WTC11 (cell line): ENCODE results near the gene B4GALT6. TPM values are rescaled to one million over a fixed set of nuclear protein-coding genes. Genes with fewer than 3 reads are reported as not detected.

Source experiments
- ATF1 ChIP-seq: sonication (generic); formaldehyde crosslinking; IDR thresholded peaks from 2 replicates; pipeline ENCODE4 v1.8.1; 2023; ENCODE audit warnings: mild to moderate bottlenecking, moderate library complexity, missing genetic modification reagents
- CREM ChIP-seq: sonication (generic); formaldehyde crosslinking; IDR thresholded peaks from 2 replicates; pipeline ENCODE4 v1.8.1; 2022; ENCODE audit warnings: mild to moderate bottlenecking, missing genetic modification reagents, moderate library complexity
- EMX1 ChIP-seq: fragments of 250-450 bp; sonication (Bioruptor Pico); IDR thresholded peaks from 2 replicates; pipeline ENCODE4 v1.8.0; 2021; ENCODE audit warnings: mild to moderate bottlenecking
- GABPB1 ChIP-seq: sonication (generic); formaldehyde crosslinking; IDR thresholded peaks from 2 replicates; pipeline ENCODE4 v1.8.1; 2023; ENCODE audit warnings: mild to moderate bottlenecking, missing genetic modification reagents
- HMGA2 ChIP-seq: fragments of 250-450 bp; sonication (Bioruptor Pico); IDR thresholded peaks from 2 replicates; pipeline ENCODE4 v1.4.0; 2021; ENCODE audit warnings: mild to moderate bottlenecking, moderate library complexity
- JAZF1 ChIP-seq: fragments of 250-450 bp; sonication (Bioruptor Pico); IDR thresholded peaks from 2 replicates; pipeline ENCODE4 v1.9.0; 2021; ENCODE audit warnings: moderate library complexity, mild to moderate bottlenecking, inconsistent platforms
- KAT7 ChIP-seq: sonication (generic); formaldehyde crosslinking; IDR thresholded peaks from 2 replicates; pipeline ENCODE4 v1.8.1; 2023; ENCODE audit warnings: missing genetic modification reagents, mild to moderate bottlenecking, borderline replicate concordance
- MYBL2 ChIP-seq: sonication (generic); formaldehyde crosslinking; IDR thresholded peaks from 2 replicates; pipeline ENCODE4 v1.8.1; 2023; ENCODE audit warnings: mild to moderate bottlenecking, moderate library complexity, missing genetic modification reagents
- NFE2L1 ChIP-seq: sonication (generic); formaldehyde crosslinking; IDR thresholded peaks from 2 replicates; pipeline ENCODE4 v1.8.1; 2023; ENCODE audit warnings: missing genetic modification reagents
- OVOL2 ChIP-seq: fragments of 250-450 bp; sonication (Bioruptor Pico); IDR thresholded peaks from 2 replicates; pipeline ENCODE4 v1.9.0; 2021; ENCODE audit warnings: mild to moderate bottlenecking, borderline replicate concordance
- SMAD3 ChIP-seq: sonication (generic); formaldehyde crosslinking; IDR thresholded peaks from 2 replicates; pipeline ENCODE4 v1.8.0; 2022; ENCODE audit warnings: missing genetic modification reagents, mild to moderate bottlenecking, borderline replicate concordance
- ZNF138 ChIP-seq: sonication (generic); formaldehyde crosslinking; conservative IDR thresholded peaks from 2 replicates; pipeline ENCODE4 v1.8.1; 2022; ENCODE audit warnings: mild to moderate bottlenecking, moderate library complexity, missing genetic modification reagents
- ZNF317 ChIP-seq: sonication (generic); formaldehyde crosslinking; IDR thresholded peaks from 2 replicates; pipeline ENCODE4 v1.8.1; 2023; ENCODE audit warnings: low read depth, mild to moderate bottlenecking, moderate library complexity, missing genetic modification reagents, borderline replicate concordance
- ZNF423 ChIP-seq: fragments of 250-450 bp; sonication (Bioruptor Pico); IDR thresholded peaks from 2 replicates; pipeline ENCODE4 v2.1.2; 2022; ENCODE audit warnings: mild to moderate bottlenecking, moderate library complexity
- total RNA-seq: library from RNA; stranded (reverse); gene quantifications from 3 replicates; pipeline ENCODE4 v1.2.3, GENCODE V29; 2021
- TF ChIP-seq, protein P1 (sequence below): sonication (generic); formaldehyde crosslinking; IDR thresholded peaks from 2 replicates; pipeline ENCODE4 v1.8.0; 2023; ENCODE audit warnings: missing genetic modification reagents, mild to moderate bottlenecking, borderline replicate concordance
- TF ChIP-seq, protein P2 (sequence below): sonication (generic); formaldehyde crosslinking; IDR thresholded peaks from 2 replicates; pipeline ENCODE4 v1.8.1; 2023; ENCODE audit warnings: mild to moderate bottlenecking, missing genetic modification reagents, borderline replicate concordance
- TF ChIP-seq, protein P3 (sequence below): sonication (generic); formaldehyde crosslinking; IDR thresholded peaks from 2 replicates; pipeline ENCODE4 v1.8.1; 2023; ENCODE audit warnings: mild to moderate bottlenecking, missing genetic modification reagents
- TF ChIP-seq, protein P4 (sequence below): fragments of 200-600 bp; IDR thresholded peaks from 2 replicates; pipeline ENCODE4 v1.8.0; 2022; ENCODE audit warnings: antibody characterized with exemption
- TF ChIP-seq, protein P5 (sequence below): sonication (generic); formaldehyde crosslinking; IDR thresholded peaks from 2 replicates; pipeline ENCODE4 v1.8.1; 2023; ENCODE audit warnings: mild to moderate bottlenecking, moderate library complexity, missing genetic modification reagents
- TF ChIP-seq, protein P6 (sequence below): sonication (generic); formaldehyde crosslinking; IDR thresholded peaks from 2 replicates; pipeline ENCODE4 v1.8.0; 2023; ENCODE audit warnings: missing genetic modification reagents
- TF ChIP-seq, protein P7 (sequence below): fragments of 250-450 bp; sonication (Bioruptor Pico); IDR thresholded peaks from 2 replicates; pipeline ENCODE4 v1.8.0; 2021; ENCODE audit warnings: mild to moderate bottlenecking

Gene B4GALT6
- total RNA-seq, 1 experiment from 2014 or later, result 50.6 TPM

DNA sequence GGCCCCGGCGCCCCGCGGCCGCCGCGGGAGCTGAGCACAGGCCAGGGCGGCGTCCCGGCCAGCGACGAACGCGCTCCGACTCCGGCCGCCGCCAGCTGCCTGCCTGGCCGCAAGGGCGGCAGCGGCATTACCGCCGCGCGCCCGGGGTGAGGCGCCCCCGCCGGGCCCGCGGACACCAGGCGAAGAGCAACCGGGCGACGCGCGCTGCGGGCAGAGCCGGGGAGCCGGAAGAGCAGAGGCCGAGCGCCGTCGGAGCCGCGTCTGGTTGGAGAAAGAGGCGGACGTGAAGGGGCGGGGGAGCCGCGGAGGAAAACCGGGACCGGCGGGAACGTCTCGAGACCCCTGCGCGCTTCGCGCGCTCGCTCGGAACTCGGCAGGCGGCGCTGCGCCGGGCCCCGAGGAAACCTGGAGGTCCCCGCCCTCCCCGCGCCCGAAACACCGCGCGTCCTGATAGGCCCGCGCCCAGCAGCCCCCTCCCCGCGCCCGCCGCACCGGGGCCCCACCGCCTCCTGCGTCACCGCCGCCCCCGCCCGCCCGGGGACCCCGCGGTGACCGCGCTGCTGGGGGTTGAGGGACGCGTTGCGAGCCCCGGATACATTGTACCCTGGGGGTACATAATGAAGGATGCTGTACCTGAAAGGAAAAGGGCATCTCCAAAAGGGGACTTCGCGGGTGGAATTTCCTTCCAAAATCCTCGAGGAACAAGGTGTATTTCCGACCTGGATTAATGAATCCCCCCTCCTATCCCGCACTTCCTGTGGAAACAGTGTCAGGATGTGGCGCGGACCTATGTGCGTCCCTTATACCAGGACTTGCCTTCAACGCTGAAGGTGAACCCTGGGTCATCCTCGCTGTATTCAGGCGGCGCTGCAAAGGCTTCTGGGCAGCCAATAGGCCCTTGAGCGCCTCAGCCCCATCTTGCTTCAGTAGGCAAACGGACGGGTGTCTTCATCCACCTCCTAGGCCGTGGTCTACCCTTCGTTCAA, 1.0 kb upstream of the B4GALT6 start (continued):
- TF ChIP-seq, protein P1, sequence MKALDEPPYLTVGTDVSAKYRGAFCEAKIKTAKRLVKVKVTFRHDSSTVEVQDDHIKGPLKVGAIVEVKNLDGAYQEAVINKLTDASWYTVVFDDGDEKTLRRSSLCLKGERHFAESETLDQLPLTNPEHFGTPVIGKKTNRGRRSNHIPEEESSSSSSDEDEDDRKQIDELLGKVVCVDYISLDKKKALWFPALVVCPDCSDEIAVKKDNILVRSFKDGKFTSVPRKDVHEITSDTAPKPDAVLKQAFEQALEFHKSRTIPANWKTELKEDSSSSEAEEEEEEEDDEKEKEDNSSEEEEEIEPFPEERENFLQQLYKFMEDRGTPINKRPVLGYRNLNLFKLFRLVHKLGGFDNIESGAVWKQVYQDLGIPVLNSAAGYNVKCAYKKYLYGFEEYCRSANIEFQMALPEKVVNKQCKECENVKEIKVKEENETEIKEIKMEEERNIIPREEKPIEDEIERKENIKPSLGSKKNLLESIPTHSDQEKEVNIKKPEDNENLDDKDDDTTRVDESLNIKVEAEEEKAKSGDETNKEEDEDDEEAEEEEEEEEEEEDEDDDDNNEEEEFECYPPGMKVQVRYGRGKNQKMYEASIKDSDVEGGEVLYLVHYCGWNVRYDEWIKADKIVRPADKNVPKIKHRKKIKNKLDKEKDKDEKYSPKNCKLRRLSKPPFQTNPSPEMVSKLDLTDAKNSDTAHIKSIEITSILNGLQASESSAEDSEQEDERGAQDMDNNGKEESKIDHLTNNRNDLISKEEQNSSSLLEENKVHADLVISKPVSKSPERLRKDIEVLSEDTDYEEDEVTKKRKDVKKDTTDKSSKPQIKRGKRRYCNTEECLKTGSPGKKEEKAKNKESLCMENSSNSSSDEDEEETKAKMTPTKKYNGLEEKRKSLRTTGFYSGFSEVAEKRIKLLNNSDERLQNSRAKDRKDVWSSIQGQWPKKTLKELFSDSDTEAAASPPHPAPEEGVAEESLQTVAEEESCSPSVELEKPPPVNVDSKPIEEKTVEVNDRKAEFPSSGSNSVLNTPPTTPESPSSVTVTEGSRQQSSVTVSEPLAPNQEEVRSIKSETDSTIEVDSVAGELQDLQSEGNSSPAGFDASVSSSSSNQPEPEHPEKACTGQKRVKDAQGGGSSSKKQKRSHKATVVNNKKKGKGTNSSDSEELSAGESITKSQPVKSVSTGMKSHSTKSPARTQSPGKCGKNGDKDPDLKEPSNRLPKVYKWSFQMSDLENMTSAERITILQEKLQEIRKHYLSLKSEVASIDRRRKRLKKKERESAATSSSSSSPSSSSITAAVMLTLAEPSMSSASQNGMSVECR (CRISPR knock-in tag), result no peak
- TF ChIP-seq NFE2L1 (CRISPR knock-in tag) (no peak), GABPB1 (CRISPR knock-in tag) (no peak), KAT7 (CRISPR knock-in tag) (no peak), ZNF317 (no peak), ATF1 (CRISPR knock-in tag) (no peak), HMGA2 (CRISPR knock-in tag) (no peak), OVOL2 (CRISPR knock-in tag) (no peak), CREM (peak; percentile 63), EMX1 (no peak), ZNF138 (CRISPR knock-in tag) (no peak), ZNF423 (CRISPR knock-in tag) (peak; percentile 55; the same call in 1 of the 2 replicates), MYBL2 (no peak), SMAD3 (CRISPR knock-in tag) (no peak), JAZF1 (CRISPR knock-in tag) (no peak)
- TF ChIP-seq, protein P2, sequence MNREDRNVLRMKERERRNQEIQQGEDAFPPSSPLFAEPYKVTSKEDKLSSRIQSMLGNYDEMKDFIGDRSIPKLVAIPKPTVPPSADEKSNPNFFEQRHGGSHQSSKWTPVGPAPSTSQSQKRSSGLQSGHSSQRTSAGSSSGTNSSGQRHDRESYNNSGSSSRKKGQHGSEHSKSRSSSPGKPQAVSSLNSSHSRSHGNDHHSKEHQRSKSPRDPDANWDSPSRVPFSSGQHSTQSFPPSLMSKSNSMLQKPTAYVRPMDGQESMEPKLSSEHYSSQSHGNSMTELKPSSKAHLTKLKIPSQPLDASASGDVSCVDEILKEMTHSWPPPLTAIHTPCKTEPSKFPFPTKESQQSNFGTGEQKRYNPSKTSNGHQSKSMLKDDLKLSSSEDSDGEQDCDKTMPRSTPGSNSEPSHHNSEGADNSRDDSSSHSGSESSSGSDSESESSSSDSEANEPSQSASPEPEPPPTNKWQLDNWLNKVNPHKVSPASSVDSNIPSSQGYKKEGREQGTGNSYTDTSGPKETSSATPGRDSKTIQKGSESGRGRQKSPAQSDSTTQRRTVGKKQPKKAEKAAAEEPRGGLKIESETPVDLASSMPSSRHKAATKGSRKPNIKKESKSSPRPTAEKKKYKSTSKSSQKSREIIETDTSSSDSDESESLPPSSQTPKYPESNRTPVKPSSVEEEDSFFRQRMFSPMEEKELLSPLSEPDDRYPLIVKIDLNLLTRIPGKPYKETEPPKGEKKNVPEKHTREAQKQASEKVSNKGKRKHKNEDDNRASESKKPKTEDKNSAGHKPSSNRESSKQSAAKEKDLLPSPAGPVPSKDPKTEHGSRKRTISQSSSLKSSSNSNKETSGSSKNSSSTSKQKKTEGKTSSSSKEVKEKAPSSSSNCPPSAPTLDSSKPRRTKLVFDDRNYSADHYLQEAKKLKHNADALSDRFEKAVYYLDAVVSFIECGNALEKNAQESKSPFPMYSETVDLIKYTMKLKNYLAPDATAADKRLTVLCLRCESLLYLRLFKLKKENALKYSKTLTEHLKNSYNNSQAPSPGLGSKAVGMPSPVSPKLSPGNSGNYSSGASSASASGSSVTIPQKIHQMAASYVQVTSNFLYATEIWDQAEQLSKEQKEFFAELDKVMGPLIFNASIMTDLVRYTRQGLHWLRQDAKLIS (CRISPR knock-in tag), result no peak
- TF ChIP-seq, protein P3, sequence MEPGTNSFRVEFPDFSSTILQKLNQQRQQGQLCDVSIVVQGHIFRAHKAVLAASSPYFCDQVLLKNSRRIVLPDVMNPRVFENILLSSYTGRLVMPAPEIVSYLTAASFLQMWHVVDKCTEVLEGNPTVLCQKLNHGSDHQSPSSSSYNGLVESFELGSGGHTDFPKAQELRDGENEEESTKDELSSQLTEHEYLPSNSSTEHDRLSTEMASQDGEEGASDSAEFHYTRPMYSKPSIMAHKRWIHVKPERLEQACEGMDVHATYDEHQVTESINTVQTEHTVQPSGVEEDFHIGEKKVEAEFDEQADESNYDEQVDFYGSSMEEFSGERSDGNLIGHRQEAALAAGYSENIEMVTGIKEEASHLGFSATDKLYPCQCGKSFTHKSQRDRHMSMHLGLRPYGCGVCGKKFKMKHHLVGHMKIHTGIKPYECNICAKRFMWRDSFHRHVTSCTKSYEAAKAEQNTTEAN (CRISPR knock-in tag), result no peak
- TF ChIP-seq, protein P4, sequence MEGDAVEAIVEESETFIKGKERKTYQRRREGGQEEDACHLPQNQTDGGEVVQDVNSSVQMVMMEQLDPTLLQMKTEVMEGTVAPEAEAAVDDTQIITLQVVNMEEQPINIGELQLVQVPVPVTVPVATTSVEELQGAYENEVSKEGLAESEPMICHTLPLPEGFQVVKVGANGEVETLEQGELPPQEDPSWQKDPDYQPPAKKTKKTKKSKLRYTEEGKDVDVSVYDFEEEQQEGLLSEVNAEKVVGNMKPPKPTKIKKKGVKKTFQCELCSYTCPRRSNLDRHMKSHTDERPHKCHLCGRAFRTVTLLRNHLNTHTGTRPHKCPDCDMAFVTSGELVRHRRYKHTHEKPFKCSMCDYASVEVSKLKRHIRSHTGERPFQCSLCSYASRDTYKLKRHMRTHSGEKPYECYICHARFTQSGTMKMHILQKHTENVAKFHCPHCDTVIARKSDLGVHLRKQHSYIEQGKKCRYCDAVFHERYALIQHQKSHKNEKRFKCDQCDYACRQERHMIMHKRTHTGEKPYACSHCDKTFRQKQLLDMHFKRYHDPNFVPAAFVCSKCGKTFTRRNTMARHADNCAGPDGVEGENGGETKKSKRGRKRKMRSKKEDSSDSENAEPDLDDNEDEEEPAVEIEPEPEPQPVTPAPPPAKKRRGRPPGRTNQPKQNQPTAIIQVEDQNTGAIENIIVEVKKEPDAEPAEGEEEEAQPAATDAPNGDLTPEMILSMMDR, result no peak
- TF ChIP-seq, protein P5, sequence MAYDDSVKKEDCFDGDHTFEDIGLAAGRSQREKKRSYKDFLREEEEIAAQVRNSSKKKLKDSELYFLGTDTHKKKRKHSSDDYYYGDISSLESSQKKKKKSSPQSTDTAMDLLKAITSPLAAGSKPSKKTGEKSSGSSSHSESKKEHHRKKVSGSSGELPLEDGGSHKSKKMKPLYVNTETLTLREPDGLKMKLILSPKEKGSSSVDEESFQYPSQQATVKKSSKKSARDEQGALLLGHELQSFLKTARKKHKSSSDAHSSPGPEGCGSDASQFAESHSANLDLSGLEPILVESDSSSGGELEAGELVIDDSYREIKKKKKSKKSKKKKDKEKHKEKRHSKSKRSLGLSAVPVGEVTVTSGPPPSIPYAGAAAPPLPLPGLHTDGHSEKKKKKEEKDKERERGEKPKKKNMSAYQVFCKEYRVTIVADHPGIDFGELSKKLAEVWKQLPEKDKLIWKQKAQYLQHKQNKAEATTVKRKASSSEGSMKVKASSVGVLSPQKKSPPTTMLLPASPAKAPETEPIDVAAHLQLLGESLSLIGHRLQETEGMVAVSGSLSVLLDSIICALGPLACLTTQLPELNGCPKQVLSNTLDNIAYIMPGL (CRISPR knock-in tag), result peak; percentile 73
- TF ChIP-seq, protein P6, sequence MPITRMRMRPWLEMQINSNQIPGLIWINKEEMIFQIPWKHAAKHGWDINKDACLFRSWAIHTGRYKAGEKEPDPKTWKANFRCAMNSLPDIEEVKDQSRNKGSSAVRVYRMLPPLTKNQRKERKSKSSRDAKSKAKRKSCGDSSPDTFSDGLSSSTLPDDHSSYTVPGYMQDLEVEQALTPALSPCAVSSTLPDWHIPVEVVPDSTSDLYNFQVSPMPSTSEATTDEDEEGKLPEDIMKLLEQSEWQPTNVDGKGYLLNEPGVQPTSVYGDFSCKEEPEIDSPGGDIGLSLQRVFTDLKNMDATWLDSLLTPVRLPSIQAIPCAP (CRISPR knock-in tag), result no peak
- TF ChIP-seq, protein P7, sequence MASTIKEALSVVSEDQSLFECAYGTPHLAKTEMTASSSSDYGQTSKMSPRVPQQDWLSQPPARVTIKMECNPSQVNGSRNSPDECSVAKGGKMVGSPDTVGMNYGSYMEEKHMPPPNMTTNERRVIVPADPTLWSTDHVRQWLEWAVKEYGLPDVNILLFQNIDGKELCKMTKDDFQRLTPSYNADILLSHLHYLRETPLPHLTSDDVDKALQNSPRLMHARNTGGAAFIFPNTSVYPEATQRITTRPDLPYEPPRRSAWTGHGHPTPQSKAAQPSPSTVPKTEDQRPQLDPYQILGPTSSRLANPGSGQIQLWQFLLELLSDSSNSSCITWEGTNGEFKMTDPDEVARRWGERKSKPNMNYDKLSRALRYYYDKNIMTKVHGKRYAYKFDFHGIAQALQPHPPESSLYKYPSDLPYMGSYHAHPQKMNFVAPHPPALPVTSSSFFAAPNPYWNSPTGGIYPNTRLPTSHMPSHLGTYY, result no peak
